HG02759 (cell line): ENCODE measurements around the gene ZNF296.

Experiments used
- ATAC-seq: cut with Tn5 transposase; IDR thresholded peaks from one replicate; pipeline ENCODE4 v1.9.1; 2021; ENCODE audit warnings: mild to moderate bottlenecking, moderate library complexity; ENCODE audit not compliant: unreplicated experiment

ZNF296 gene

DNA sequence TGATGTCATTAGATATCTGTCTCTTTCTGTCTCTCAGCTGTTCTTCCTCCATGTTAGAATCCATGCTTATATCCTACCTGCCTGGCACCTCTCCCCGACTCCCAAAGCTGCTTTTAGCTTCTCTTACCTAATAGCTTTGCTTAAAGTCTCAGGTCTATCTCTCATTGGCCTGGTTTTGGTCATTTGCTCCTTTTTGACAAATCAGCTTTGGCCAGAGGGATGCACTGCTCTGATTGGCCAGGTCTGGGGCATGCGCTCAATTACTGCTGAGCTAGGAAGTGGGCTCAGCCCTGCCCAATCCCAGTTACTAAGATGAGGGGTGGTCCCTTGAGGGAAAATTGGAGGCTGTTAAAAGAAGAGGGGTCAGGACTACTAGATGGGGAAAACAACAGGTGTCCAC lies 48.9 kb downstream of the ZNF296 start:
- no peak for ATAC-seq

DNA sequence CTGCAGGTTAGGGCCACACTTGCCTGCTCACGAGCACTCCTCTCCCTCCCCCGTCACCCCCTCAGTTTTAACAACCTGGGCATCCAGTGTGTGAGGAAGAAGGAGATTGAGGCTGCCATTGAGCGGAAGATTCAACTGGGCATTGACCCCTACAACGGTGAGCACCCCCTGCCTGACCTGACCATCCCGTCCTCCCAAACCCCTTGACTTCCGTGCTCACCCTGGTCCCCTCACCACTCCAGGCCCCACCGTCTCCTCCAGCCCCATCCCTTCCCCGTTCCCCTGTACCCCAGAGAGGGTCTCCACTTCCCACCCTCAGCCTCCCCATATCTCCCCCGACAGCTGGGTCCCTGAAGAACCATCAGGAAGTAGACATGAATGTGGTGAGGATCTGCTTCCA lies 51.0 kb downstream of the ZNF296 start:
- ATAC-seq = no peak

DNA sequence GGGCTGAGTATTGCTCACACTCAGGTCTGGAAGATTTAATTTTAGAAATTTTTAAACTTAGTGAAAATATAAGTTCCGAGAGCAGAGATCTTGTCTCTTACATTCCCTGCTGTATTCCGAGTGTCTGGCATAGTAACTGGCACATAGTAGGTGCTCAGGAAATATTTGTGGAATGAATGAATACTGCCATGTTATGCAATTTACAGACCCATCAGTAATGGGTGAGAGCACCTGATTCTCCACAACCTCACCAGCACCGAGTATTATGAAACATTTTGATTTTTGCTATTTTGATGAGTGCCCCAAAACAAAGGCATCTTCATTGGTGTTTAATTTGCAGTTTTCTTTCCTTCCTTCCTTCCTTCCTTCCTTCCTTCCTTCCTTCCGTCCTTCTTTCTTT lies 53.2 kb downstream of the ZNF296 start:
- no peak for ATAC-seq

DNA sequence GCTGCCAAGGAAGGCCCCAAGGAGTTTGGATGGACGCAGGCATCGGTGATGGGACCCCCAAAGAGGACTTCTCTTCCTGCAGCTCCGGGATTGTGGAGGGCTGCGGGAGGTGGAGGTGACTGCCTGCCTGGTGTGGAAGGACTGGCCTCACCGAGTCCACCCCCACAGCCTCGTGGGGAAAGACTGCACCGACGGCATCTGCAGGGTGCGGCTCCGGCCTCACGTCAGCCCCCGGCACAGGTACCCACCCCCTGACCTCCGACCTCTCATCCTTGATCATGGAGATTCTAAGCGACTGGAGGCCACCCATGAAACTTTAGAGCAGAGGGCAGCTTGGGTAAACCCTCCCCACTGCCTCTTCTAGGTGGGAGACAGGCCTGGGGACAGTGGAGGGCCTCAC lies 54.3 kb downstream of the ZNF296 start:
- no peak for ATAC-seq
